ENCODE results near the gene SLC30A5.
A peak's percentile ranks its signal among the peaks of the same experiment; 100 is the strongest.
"Not testable (repeated sequence)": the region's sequence is repeated elsewhere in the genome, so short reads cannot be mapped to it uniquely, and the experiment has no call there.

The SLC30A5 gene

GRCh38 chr5:69093771-69094482, at the start of gene SLC30A5:
TSS of gene SLC30A5 (plus strand) at chr5:69094014. CDS start at chr5:69094256, 242 bp downstream.
- peak; percentile 99 for DNase-seq

DNA sequence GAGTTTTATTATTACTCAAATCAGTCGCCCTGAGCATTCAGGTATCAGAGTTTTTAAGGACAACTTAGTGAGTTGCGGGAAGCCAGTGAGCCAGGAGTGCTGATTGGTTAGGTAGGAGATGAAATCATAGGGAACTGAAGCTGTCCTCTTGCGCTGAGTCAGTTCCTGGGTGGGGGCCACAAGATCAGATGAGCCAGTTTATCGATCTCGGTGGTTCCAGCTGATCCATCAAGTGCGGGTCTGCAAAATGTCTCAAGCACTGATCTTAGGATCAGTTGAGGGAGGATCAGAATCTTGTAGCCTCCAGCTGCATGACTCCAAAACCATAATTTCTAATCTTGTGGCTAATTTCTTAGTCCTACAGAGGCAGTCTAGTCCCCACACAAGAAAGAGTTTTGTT, 48.6 kb upstream of the SLC30A5 start:
- not testable (repeated sequence) for DNase-seq

- no peak for DNase-seq
Measured at GRCh38 chr5:69046375-69046957, 47.3 kb upstream of the SLC30A5 start.

DNA sequence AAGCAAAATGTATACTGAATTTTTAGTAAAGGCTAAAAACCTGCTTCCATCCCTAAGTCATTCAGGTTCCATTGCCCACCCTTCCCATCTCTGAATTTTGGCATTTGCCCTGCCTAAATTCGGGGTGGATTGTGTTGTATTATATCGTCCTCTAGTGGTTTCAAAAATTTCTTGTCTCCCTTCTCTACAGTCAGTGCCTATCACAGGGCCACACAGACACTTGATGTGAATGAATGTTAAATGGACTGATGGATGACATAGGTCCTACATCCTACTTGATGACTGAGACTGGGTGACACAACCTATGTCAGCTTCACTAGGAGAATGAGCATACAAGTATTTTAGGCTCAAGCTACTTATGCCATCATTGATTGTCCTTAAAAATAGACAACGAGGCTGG, 45.6 kb upstream of the SLC30A5 start:
- no peak for DNase-seq

DNA sequence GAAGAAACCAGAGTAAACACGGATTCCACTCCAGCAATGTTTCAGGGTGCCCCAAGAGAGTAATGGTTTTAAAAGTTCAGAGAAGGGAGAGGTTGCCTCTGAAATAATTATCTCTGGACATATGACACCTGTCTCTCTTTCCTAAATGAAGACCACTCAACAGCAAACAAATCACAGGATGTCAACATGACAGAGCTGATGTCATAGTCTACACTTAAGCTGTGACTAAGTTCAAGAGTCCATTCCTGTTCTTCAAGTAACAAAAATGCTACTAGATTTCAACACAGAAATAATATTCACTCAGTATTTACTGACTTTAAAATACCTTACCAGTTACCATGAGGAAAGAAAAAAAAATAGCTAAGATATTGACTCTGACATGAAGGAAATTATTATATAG, 44.7 kb upstream of the SLC30A5 start:
- no peak for DNase-seq

GRCh38 chr5:69049796-69050195, 44.0 kb upstream of the SLC30A5 start:
- DNase-seq = no peak

- no peak for DNase-seq
Measured at GRCh38 chr5:69050214-69050613, 43.6 kb upstream of the SLC30A5 start.

- DNase-seq = no peak
Measured at GRCh38 chr5:69052181-69052580, 41.6 kb upstream of the SLC30A5 start.

DNA sequence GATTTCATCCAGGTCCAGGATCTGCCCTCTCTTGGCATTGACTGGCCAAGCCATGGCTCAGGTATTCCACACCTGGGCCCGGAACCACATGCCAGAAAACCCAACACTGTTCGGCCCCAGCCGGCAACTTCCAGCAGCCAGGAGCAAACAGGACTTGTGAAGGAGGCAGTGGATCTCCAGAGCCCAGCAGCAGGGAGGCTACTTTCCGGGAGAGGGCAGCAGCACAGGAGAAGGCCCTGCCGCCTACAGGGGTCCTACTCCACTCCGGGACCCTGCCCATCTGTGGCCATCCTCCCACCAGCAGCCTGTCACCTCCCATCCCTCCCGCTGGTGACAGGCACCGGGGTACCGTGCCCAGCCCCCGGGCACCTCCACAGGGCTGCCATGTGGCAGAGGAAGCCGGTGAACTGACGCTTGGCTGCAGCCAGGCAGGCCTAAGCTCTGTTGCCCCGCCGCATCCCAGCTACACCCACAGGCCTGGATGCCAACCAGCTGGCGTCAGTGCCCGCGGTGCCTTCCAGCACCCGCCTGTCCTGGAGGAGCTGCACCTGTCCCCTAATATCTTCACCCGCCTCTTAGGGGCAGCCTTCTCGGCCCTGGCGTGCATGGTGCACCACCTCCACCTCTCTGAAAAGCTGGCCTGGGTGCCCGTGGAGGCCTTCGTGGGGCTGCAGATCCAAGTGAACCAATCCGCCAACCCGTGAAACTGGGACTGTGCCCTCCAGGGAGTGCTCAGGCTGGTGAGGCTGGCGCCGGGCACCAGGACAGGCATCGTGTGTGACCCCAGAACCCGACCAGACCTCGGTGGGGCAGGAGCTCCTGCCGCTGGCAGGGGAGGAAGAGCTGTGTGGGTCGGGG, 18.9 kb upstream of the SLC30A5 start:
- DNase-seq = no peak

DNA sequence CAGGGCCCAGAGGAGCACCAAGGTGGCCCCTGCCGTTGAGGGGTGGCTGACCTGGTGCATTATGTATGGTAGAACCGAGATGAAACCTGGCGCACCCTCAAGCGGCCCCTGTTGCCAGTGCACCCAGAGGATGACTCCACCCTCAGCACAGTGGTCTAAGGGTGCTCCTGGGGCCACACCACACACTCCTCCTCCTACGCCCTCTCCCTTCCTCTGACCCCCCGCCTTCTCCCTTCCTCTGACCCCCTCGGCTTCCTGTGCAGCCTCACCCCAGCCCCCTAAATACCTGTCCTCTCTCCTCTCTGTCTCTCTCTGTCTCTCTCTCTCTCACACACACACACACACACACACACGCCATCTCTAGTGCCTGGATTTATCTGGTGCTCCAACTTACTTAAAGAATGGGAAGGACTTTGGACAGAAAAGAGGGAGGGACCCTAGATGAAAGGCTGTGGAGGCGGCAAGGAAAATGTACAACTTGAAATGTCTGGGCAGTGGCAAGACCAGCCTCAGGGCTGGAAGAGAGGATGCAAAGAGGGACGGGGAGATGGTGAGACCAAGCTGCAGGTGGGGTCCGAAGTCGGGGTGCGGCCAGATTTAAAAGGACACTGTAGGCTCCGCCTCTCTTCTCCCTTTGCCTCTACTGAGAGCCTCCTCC, 18.2 kb upstream of the SLC30A5 start:
- DNase-seq = no peak

- DNase-seq = no peak
Measured at GRCh38 chr5:69078921-69079540, 14.8 kb upstream of the SLC30A5 start.

DNA sequence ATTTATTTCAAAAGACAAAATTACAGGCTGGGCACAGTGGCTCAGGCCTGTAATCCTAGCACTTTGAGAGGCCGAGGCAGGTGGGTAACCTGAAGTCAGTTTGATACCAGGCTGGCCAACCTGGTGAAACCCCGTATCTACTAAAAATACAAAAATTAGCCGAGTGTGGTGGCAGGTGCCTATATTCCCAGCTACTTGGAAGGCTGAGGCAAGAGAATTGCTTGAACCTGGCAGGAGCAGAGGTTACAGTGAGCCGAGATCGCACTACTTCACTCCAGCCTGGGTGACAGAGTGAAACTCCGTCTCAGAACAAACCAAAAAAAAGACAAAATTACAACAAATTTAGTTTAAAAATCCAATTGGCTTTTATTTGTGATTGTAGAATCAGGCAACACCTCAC, 14.3 kb upstream of the SLC30A5 start:
- DNase-seq = no peak

DNA sequence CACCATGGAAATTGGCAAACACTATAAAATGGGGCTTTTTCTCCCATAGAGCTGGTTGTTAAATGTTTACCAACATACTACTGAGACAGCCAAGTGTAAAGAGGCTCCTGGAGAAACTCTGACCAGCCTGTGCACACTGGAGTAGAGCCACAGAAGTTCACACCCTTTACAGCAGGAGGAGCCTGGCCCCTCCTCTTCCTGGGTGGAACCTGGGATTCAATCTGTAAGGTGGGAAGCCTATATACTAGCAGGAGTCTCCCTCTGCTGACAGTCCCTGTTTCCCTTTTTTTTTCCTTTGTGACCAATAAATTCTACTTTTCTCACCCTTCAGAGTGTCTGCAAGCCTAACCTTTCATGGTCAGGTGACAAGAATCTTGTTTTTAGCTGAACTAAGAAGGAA, 10.4 kb upstream of the SLC30A5 start:
- no peak for DNase-seq

- no peak for DNase-seq
Measured at GRCh38 chr5:69084195-69084594, 9.6 kb upstream of the SLC30A5 start.

DNA sequence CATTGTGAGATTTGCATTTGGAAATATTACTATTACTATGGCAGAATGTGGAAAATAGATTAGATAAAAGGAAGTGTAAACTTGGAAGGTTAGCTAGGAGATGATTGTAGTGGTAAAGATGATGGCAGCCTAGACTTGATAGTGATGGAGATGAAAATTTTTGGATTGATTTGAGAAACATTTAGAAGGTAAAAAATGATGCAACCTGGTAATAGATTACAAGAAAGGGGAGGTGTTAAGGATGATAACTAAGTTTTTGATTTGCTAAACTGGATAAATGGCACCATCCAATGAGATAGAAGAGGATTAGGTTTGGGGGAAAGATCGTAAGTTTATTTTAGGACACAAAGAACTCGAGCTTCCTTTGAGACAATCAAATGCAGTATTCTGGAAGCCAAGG, 8.9 kb upstream of the SLC30A5 start:
- no peak for DNase-seq

DNA sequence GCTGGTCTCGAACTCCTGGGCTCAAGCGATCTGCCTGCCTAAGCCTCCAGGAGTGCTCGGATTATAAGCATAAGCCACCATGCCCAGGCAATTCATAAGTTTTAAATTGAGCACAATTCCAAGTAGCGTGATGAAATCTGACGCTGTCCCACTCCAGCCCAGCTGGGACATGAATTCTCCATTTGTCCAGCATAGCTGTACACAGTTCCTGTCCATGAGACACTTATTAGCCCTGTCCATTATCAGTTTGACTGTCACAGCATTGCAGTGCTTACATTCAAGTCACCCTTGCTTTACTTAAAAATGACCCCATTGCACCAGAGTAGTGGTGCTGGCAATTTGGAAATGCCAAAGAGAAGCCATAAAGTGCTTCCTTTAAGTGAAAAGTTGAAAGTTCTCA, 7.6 kb upstream of the SLC30A5 start:
- DNase-seq = no peak

- DNase-seq = not testable (repeated sequence)
Measured at GRCh38 chr5:69088006-69088405, 5.8 kb upstream of the SLC30A5 start.

GRCh38 chr5:69090158-69090557, 3.7 kb upstream of the SLC30A5 start:
- no peak for DNase-seq

GRCh38 chr5:69091771-69092170, 2.0 kb upstream of the SLC30A5 start:
- no peak for DNase-seq

DNA sequence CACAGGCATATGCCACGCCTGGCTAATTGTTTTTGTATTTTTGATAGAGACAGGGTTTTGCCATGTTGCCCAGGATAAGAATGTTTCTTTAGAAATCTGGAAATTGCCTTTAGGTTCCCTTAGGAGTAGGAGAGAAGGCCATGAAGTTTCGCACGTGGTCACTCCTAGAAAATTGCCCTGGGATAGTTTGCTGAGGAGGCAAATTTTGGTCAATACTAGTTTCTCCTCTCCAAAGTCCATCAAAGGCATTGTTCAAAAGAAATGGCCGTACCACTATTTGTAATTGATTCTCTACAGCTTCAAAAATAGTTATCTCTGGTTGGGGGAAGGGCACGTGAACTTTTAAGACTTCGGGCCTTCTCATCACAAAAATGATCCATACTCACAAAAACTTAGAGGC, 845 bp upstream of the SLC30A5 start:
- DNase-seq = no peak

DNA sequence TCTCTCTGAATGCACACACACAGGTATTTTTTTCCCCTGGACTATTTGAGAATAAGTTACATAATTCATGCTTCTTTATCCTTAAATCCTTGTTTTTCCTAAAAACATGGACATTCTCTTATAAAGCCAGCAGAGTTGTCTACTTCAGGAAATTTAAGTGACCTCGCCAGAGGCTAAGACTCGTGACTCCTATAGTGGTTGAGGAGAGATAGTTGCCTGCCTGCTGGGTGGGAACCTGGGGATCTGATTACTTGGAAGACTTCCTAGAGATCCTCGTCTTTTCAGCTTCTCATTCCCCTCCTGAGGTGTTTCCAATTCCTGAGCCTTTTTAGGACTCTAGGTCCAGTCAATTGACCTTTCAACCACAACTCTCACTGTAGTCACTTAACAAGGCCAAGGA, 5.5 kb downstream of the SLC30A5 start:
- no peak for DNase-seq

DNA sequence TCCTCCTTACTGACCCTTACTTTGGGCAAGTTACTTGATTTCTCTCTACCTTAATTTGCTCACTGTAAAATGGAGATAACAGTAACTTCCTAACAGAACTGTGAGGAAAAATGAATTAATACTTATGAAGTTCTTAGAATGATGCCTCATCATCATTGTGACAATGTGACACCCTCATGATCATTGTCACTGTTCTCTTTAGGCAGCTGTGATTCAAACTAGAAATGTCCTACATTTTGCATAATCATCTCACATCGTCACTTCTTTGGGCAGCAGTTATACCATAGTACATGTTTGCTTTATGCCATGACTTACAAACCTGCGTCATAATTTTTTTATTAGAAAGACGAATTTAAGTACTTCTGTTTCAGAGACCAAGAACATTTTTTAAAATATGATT, 9.7 kb downstream of the SLC30A5 start:
- no peak for DNase-seq

All from CD4-positive, alpha-beta T cell treated with Interleukin-10 for 1 hour (primary cell).